ENCODE data around the gene KCNC4.

The KCNC4 gene

GRCh38 chr1:110212169-110213142 lies 2.3 kb downstream of the KCNC4 start:
- DNase-seq: no peak

- DNase-seq: no peak
Observed at GRCh38 chr1:110213143-110213540, 3.0 kb downstream of the KCNC4 start.

GRCh38 chr1:110214454-110215404 lies 4.6 kb downstream of the KCNC4 start:
- no peak for DNase-seq

- DNase-seq: no peak
Observed at GRCh38 chr1:110215621-110216515, 5.8 kb downstream of the KCNC4 start.

GRCh38 chr1:110216844-110217444 lies 6.8 kb downstream of the KCNC4 start:
- DNase-seq: no peak

- DNase-seq: no peak
Observed at GRCh38 chr1:110218137-110218536, 8.0 kb downstream of the KCNC4 start.

GRCh38 chr1:110218739-110219138 lies 8.6 kb downstream of the KCNC4 start:
- no peak for DNase-seq

GRCh38 chr1:110220324-110220723 lies 10.2 kb downstream of the KCNC4 start:
- no peak for DNase-seq

- no peak for DNase-seq
Observed at GRCh38 chr1:110221119-110221518, 11.0 kb downstream of the KCNC4 start.

GRCh38 chr1:110223127-110223526 lies 13.0 kb downstream of the KCNC4 start:
- DNase-seq: no peak

GRCh38 chr1:110223581-110223980 lies 13.5 kb downstream of the KCNC4 start:
- DNase-seq: no peak

GRCh38 chr1:110224240-110224995 lies 14.3 kb downstream of the KCNC4 start:
- no peak for DNase-seq

GRCh38 chr1:110225212-110225611 lies 15.1 kb downstream of the KCNC4 start:
- DNase-seq: no peak

- no peak for DNase-seq
Observed at GRCh38 chr1:110225756-110226404, 15.8 kb downstream of the KCNC4 start.

GRCh38 chr1:110227774-110228173 lies 17.7 kb downstream of the KCNC4 start:
- DNase-seq: no peak

- no peak for DNase-seq
Observed at GRCh38 chr1:110228381-110228780, 18.3 kb downstream of the KCNC4 start.

- no peak for DNase-seq
Observed at GRCh38 chr1:110228869-110229268, 18.8 kb downstream of the KCNC4 start.

- DNase-seq: no peak
Observed at GRCh38 chr1:110229348-110230001, 19.4 kb downstream of the KCNC4 start.

- no peak for DNase-seq
Observed at GRCh38 chr1:110230381-110231199, 20.5 kb downstream of the KCNC4 start.
